ENCODE results near the gene C4BPB. TPM values are rescaled to one million over a fixed set of nuclear protein-coding genes. Genes with fewer than 3 reads are reported as not detected.

C4BPB gene
- total and polyA plus RNA-seq, 2 of the 13 experiments (the other 11 are each of a cell fraction or from before 2014, with no cell fraction given): 155 to 266 TPM

DNA sequence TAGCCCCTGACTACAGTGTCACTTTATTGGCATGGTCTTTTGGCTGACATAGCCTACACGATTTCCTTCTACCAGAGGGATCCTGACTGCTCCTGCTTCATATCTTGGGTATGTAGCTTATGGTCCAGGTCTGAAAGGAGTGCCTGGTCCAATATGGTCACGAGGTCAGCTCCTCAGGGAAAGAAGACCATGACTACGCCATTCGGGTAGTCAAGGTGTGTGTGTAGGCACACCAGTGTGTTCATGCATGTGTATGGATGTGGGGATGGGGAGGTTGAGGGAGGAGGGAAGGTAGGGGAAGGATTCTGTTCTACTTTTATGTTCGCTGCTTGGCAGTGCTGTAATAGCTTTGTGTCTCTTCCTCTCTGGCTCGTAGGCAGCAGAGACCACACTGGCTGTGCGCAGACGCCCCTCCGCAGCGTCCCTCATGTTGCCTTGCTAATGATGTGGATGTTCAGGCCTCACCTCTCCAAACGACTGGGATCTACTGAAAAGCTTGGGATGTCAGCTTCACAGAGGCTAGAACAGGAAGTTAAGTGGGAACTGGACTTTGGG is 10.0 kb upstream of the C4BPB start:
- ChIA-PET CTCF (ENCODE audit: low intra/inter-chr PET ratio, low total read pairs) (interaction anchor here (1.6 to 2.5 kb wide), 3 partner anchors 29 to 143 kb away, joined by 7 to 14 read pairs (median 9); partner anchors contain the start of gene YOD1), POLR2A (no interaction called here)
- ATAC-seq: no peak
- H3K27ac ChIP-seq (ENCODE audit: extremely low read length, insufficient read depth, low read length): no peak overlapping the region
- no peak for DNase-seq (ENCODE audit: low spot score)
- H3K79me2 ChIP-seq (ENCODE audit: insufficient read depth, low read length): no peaks in the 10 kb centered on the region
- intact Hi-C loops (cut with micrococcal nuclease; ENCODE audit: unreplicated experiment): loop anchor here (1.0 to 10.0 kb wide), 2 partner anchors 143 to 344 kb away; no protein-coding TSS in a partner anchor
- 0 out of 2 replicates have a peak, but pooled peaks cover 6% of the 10 kb centered on the region for H3K4me1 ChIP-seq (ENCODE audit: insufficient read depth, low read length)
- in situ Hi-C loops (cut with HindIII; ENCODE audit: extremely low pct_ligation_motif_present, low pct_unique_long_range_greater_than_20kb): loop anchor here (10.0 kb wide), 1 partner anchor 144 kb away; no protein-coding TSS in a partner anchor
- no peak overlapping the region for H3K4me2 ChIP-seq (ENCODE audit: low read depth, low read length)
- no peak overlapping the region for H2AFZ ChIP-seq (ENCODE audit: low read length)
- no peak for FAIRE-seq
- H3K36me3 ChIP-seq (replicated peaks in 1 of 2; ENCODE audit: control insufficient read depth in 1 of 2, insufficient read depth in 2 of 2, low read length in 2 of 2): no peaks in the 10 kb centered on the region
- no peak overlapping the region for H3K9ac ChIP-seq (ENCODE audit: insufficient read depth, low read depth, low read length)
- no peak for TF ChIP-seq ZNF710 (CRISPR knock-in tag; IDR thresholded peaks at IDR 0.05; ENCODE audit: borderline replicate concordance)
- TF ChIP-seq ZNF260 (CRISPR knock-in tag; IDR thresholded peaks at IDR 0.05; ENCODE audit: borderline replicate concordance, low read depth): no peak
- no peak for TF ChIP-seq E2F1 (CRISPR knock-in tag; IDR thresholded peaks at IDR 0.05)
- TF ChIP-seq STAT6 (CRISPR knock-in tag; IDR thresholded peaks at IDR 0.05; ENCODE audit: borderline replicate concordance): no peak
- TF ChIP-seq ZC3H13 (CRISPR knock-in tag; IDR thresholded peaks at IDR 0.05): no peak
- no peak for TF ChIP-seq ZNF124 (CRISPR knock-in tag; IDR thresholded peaks at IDR 0.05)
- H4K20me1 ChIP-seq (ENCODE audit: insufficient read depth, low read length): no peaks in the 10 kb centered on the region
- H3K9me3 ChIP-seq (ENCODE audit: low read length): no peaks in the 10 kb centered on the region
- 83% methylated on average over 11 of the region's 11 CpGs for WGBS (ENCODE audit: low lambda C conversion rate)
- no peak overlapping the region for H3K4me3 ChIP-seq (replicated peaks in 1 of 3; ENCODE audit: insufficient read depth in 1 of 3, low read depth in 2 of 3, low read length in 3 of 3)
- H3K27me3 ChIP-seq (ENCODE audit: control insufficient read depth in 1 of 2, insufficient read depth in 2 of 2, low read length in 2 of 2): no peaks in the 10 kb centered on the region
- no TSS peak for BruUV-seq (replicated peaks)
